ENCODE data around the gene ARL5A.
"Not testable (repeated sequence)": the region's sequence is repeated elsewhere in the genome, so short reads cannot be mapped to it uniquely, and the experiment has no call there.

The ARL5A gene

DNA sequence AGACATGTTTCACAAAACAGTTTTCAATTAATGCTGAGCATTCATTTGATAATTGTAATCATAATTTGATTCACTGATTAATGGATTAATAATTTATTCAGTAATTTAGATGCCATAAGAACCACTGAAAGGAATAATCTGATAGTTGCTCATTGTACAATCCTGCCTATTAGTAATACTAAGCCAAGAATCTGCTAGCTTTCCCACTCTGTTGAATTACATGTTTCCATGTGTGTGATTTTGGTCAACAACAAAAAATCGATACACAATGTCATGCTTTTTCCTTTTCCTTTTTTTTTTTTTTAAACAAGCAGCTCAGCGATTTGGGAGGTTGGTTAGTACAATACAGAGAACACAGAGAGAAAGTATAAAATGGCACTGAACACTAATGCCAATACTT, 25.9 kb downstream of the ARL5A start:
- TF ChIP-seq, protein P1, sequence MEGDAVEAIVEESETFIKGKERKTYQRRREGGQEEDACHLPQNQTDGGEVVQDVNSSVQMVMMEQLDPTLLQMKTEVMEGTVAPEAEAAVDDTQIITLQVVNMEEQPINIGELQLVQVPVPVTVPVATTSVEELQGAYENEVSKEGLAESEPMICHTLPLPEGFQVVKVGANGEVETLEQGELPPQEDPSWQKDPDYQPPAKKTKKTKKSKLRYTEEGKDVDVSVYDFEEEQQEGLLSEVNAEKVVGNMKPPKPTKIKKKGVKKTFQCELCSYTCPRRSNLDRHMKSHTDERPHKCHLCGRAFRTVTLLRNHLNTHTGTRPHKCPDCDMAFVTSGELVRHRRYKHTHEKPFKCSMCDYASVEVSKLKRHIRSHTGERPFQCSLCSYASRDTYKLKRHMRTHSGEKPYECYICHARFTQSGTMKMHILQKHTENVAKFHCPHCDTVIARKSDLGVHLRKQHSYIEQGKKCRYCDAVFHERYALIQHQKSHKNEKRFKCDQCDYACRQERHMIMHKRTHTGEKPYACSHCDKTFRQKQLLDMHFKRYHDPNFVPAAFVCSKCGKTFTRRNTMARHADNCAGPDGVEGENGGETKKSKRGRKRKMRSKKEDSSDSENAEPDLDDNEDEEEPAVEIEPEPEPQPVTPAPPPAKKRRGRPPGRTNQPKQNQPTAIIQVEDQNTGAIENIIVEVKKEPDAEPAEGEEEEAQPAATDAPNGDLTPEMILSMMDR (IDR thresholded peaks at IDR 0.05; ENCODE audit: insufficient read depth, low read length, poor library complexity, severe bottlenecking), result no peak
- H3K4me3 ChIP-seq (replicated peaks; ENCODE audit: low read depth, low read length), result no peak overlapping the region
- no peaks in the 10 kb centered on the region for H3K27me3 ChIP-seq (replicated peaks; ENCODE audit: control insufficient read depth, insufficient read depth, low read length)
- H3K36me3 ChIP-seq (ENCODE audit: control insufficient read depth, insufficient read depth, low read length), result peaks cover 6% of the 10 kb centered on the region
- no peak for DNase-seq (ENCODE audit: extremely low read depth, insufficient read length)

DNA sequence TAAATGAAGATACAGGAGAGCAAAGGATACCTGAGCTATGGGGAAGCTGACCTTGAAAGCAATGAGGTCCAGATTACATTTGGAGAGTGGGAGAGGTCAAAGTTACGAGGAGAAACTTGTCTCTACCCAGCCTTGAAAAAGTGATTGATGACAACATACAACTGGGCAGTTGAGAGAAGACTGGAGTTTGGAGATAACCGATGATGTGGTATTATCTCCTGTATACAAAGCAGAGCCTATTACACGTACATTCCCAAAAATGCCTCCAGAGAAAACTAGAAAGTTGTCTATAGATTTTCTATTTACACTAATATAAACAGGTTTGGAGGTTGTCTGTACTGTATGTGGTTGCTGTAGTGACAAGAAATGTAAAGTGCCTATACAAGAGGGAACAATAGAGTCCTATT, 28.3 kb downstream of the ARL5A start:
- H3K36me3 ChIP-seq (ENCODE audit: control insufficient read depth, insufficient read depth, low read length), result peaks cover 2% of the 10 kb centered on the region
- no peak for DNase-seq (ENCODE audit: extremely low read depth, insufficient read length)
- H3K4me3 ChIP-seq (replicated peaks; ENCODE audit: low read depth, low read length), result no peak overlapping the region
- TF ChIP-seq, protein P1 (IDR thresholded peaks at IDR 0.05; ENCODE audit: insufficient read depth, low read length, poor library complexity, severe bottlenecking), result no peak
- H3K27me3 ChIP-seq (replicated peaks; ENCODE audit: control insufficient read depth, insufficient read depth, low read length), result no peaks in the 10 kb centered on the region

DNA sequence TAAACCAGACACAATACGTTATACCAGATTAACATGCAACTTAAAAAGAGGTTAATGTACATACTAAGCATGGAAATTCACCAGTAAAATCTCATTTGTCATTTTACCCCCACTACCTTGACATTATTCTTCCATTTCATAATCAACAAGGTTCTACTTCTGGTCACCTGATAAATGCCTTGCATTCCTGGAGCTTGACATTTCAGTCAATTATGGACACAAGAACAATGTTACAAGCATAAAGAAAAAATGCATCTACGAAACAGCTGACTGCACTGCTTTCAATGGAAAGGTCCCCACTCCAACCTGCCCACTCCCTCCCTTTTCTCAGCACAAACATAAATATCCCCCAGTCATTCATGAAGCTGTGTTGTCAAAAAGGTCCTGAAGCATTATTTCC, 31.4 kb downstream of the ARL5A start:
- no peaks in the 10 kb centered on the region for H3K27me3 ChIP-seq (replicated peaks; ENCODE audit: control insufficient read depth, insufficient read depth, low read length)
- no peaks in the 10 kb centered on the region; the same call in 1 of the 2 replicates for H3K36me3 ChIP-seq (ENCODE audit: control insufficient read depth, insufficient read depth, low read length)
- DNase-seq (ENCODE audit: extremely low read depth, insufficient read length), result no peak
- no peak overlapping the region for H3K4me3 ChIP-seq (replicated peaks; ENCODE audit: low read depth, low read length)
- TF ChIP-seq, protein P1 (IDR thresholded peaks at IDR 0.05; ENCODE audit: insufficient read depth, low read length, poor library complexity, severe bottlenecking), result no peak

DNA sequence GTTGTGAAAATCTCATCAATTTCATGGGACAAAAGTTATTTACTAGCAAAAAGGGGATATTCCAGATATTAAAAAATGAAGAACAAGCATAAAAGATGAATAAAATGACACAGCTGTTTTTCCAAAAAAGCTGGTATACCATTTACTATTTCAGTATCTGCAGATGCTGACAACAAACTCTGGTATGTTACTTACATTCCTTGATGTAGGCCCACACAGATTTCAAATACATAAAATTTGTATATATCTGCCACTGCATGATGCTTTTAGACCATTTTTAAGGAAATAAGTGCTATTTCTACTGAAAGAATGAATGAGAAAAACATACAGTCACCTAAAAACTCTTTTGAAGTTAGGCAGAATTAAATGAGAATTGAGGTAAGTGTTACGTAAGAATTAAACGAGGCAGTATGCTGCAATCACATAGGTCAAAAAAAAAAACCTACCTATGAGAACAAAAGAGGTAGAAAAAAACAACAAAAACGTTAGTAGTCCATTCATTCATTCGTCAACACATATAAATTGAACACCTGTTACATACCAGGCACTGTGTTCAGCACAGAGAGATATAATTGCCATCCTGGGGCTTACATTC, 32.5 kb downstream of the ARL5A start:
- no peak for DNase-seq (ENCODE audit: extremely low read depth, insufficient read length)
- no peaks in the 10 kb centered on the region; the same call in 1 of the 2 replicates for H3K36me3 ChIP-seq (ENCODE audit: control insufficient read depth, insufficient read depth, low read length)

GRCh38 chr2:151794422-151794821, 33.8 kb downstream of the ARL5A start:
- H3K27me3 ChIP-seq (replicated peaks; ENCODE audit: control insufficient read depth, insufficient read depth, low read length); DNase-seq (ENCODE audit: extremely low read depth, insufficient read length); H3K36me3 ChIP-seq (ENCODE audit: control insufficient read depth, insufficient read depth, low read length); H3K4me3 ChIP-seq (replicated peaks; ENCODE audit: low read depth, low read length): not testable (repeated sequence)

More for the DNA sequence above, 32.5 kb downstream of the ARL5A start:
- Histone ChIP-seq H3K4me3 (replicated peaks; ENCODE audit: low read depth, low read length) (no peak overlapping the region), H3K27me3 (replicated peaks; ENCODE audit: control insufficient read depth, insufficient read depth, low read length) (no peaks in the 10 kb centered on the region)
- TF ChIP-seq, protein P1 (IDR thresholded peaks at IDR 0.05; ENCODE audit: insufficient read depth, low read length, poor library complexity, severe bottlenecking), result no peak

GRCh38 chr2:151793123-151793522, 35.1 kb downstream of the ARL5A start:
- TF ChIP-seq, protein P1 (IDR thresholded peaks at IDR 0.05; ENCODE audit: insufficient read depth, low read length, poor library complexity, severe bottlenecking), result no peak
- DNase-seq (ENCODE audit: extremely low read depth, insufficient read length), result no peak

More at GRCh38 chr2:151793123-151793522, 35.1 kb downstream of the ARL5A start:
- H3K36me3 ChIP-seq (ENCODE audit: control insufficient read depth, insufficient read depth, low read length), result no peaks in the 10 kb centered on the region
- H3K27me3 ChIP-seq (replicated peaks; ENCODE audit: control insufficient read depth, insufficient read depth, low read length), result no peaks in the 10 kb centered on the region
- H3K4me3 ChIP-seq (replicated peaks; ENCODE audit: low read depth, low read length), result no peak overlapping the region

Data from GM06990 (cell line).